K562 (cell line): ENCODE measurements around the gene ATP13A5.

ENCODE experiments used
- CEBPB ChIP-seq: fragments of 450-650 bp; IDR thresholded peaks from 2 replicates; pipeline ENCODE4 v1.6.1; 2016; ENCODE audit warnings: missing genetic modification characterization, missing compliant biosample characterization
- CTCF ChIP-seq, 3 experiments: IDR thresholded peaks in 2 of 3; conservative IDR thresholded peaks in 1 of 3; 2 replicates each; pipeline ENCODE4 v1.5.1; 2011 to 2012; ENCODE audit warnings: low read length in 3 of 3, mild to moderate bottlenecking in 3 of 3, control low read depth in 2 of 3, improper control_type of control experiment in 1 of 3, inconsistent platforms in 1 of 3, low read depth in 1 of 3, mixed read lengths in 1 of 3, moderate library complexity in 1 of 3; ENCODE audit not compliant: insufficient read depth in 2 of 3
- FOXK2 ChIP-seq, 2 experiments: fragments of 450-650 bp; IDR thresholded peaks in 1 of 2; conservative IDR thresholded peaks in 1 of 2; 2 replicates each; pipeline ENCODE4 v1.6.1; 2016; ENCODE audit warnings: low read depth in 2 of 2, mild to moderate bottlenecking in 1 of 2
- MXD1 ChIP-seq: fragments of 250-450 bp; sonication (Bioruptor Pico); IDR thresholded peaks from 2 replicates; pipeline ENCODE4 v1.8.0; 2021; ENCODE audit warnings: borderline replicate concordance, mild to moderate bottlenecking, moderate library complexity; ENCODE audit not compliant: poor library complexity, severe bottlenecking
- MXI1 ChIP-seq: IDR thresholded peaks from 2 replicates; pipeline ENCODE4 v1.6.1; 2011; ENCODE audit warnings: low read depth, mild to moderate bottlenecking, improper control_type of control experiment, low read length
- NBN ChIP-seq: fragments of 450-650 bp; IDR thresholded peaks from 2 replicates; pipeline ENCODE4 v1.6.1; 2016; ENCODE audit warnings: low read depth, mild to moderate bottlenecking
- NONO ChIP-seq, 2 experiments: fragments of 200-400 bp in 1 of 2; fragments of 450-650 bp in 1 of 2; formaldehyde crosslinking in 1 of 2; IDR thresholded peaks; 2 replicates each; pipeline ENCODE4 v1.6.1; 2017; ENCODE audit warnings: low read depth in 2 of 2, mild to moderate bottlenecking in 2 of 2, moderate library complexity in 2 of 2, low read length in 1 of 2
- RBM39 ChIP-seq: fragments of 200-400 bp; formaldehyde crosslinking; optimal IDR thresholded peaks from 2 replicates; pipeline ENCODE3; 2018; ENCODE audit warnings: low read depth, low read length
- ZBTB40 ChIP-seq, 2 experiments: fragments of 450-650 bp in 1 of 2; sonication (generic) in 1 of 2; formaldehyde crosslinking in 1 of 2; IDR thresholded peaks; 2 replicates each; pipeline versions ENCODE4 v1.7.1 to v1.9.0; 2016 to 2022; ENCODE audit warnings: inconsistent platforms in 1 of 2, mild to moderate bottlenecking in 1 of 2, missing genetic modification reagents in 1 of 2
- ZNF274 ChIP-seq: IDR thresholded peaks from 2 replicates; pipeline ENCODE4 v1.6.1; 2011; ENCODE audit warnings: low read depth, mild to moderate bottlenecking, low read length, moderate library complexity, borderline replicate concordance
- ZNF740 ChIP-seq, 3 experiments: fragments of 200-800 bp in 1 of 3; sonication (Bioruptor generic) in 1 of 3; sonication (generic) in 1 of 3; formaldehyde crosslinking in 1 of 3; IDR thresholded peaks; 2 replicates each; pipeline versions ENCODE4 v1.6.1 to v1.8.0; 2016 to 2022; ENCODE audit warnings: mild to moderate bottlenecking in 2 of 3, missing compliant biosample characterization in 2 of 3, missing genetic modification characterization in 2 of 3, missing genetic modification reagents in 1 of 3

DNA sequence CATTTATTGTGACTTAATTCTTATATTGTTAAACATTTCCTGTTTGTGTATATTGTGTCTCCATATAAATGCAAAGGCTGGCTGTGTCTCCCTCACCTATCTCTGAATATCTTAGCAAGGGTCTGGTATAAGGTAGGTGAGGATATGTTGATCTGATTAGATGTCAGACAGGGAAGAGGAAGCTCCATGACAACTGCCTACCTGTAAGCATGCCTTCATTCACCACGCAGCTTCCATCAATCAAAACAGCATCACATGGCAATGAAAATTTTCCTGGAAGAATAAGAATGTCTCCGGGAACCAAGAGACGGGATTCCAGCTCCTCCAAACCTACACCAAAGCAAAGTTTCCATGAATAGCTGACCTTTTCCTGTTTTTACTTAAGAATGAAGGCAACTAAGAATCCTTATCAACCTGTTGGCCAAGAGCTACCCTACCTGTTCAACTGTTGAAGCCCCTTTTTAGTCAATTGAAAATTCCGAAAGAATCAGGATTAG is 34.8 kb downstream of the ATP13A5 start:
- TF ChIP-seq FOXK2 (conservative IDR thresholded peaks at IDR 0.05 in 1 of 2, IDR thresholded peaks at IDR 0.05 in 1 of 2; ENCODE audit: low read depth in 2 of 2) (no peak), MXI1 (no peak), ZNF740 (CRISPR knock-in tag; IDR thresholded peaks at IDR 0.05) (no peak), ZNF740 (tag; IDR thresholded peaks at IDR 0.05) (no peak), ZBTB40 (IDR thresholded peaks at IDR 0.05) (no peak), ZBTB40 (CRISPR knock-in tag; IDR thresholded peaks at IDR 0.05) (no peak), ZNF274 (no peak), NONO (IDR thresholded peaks at IDR 0.05; ENCODE audit: low read depth in 2 of 2, low read length in 1 of 2) (no peak), CEBPB (tag) (no peak), MXD1 (CRISPR knock-in tag) (no peak), CTCF (IDR thresholded peaks at IDR 0.05 in 2 of 3, conservative IDR thresholded peaks at IDR 0.05 in 1 of 3; ENCODE audit: insufficient read depth in 2 of 3, low read depth in 1 of 3, low read length in 3 of 3) (no peak), NBN (no peak), RBM39 (no peak)
